Spleen (tissue), 11 donors: ENCODE results near the gene SLC6A7. TPM values are rescaled to one million over a fixed set of nuclear protein-coding genes. Genes with fewer than 3 reads are reported as not detected.
A peak's percentile ranks its signal among the peaks of the same experiment; 100 is the strongest.

Experiments used
- DNase-seq: peaks from one replicate; pipeline ENCODE4 v3.0.0-alpha.2; 2020
- H3K27ac ChIP-seq, 8 donors: fragments of 200-600 bp; sonication (generic) in 7 of 8; 1 replicate in 4 of 8; 2 replicates in 4 of 8; pipeline versions ENCODE4 v1.5.0 to v1.8.0; 2016 to 2021; ENCODE audit warnings: inconsistent platforms in 4 of 8, mild to moderate bottlenecking in 4 of 8, moderate library complexity in 1 of 8
- H3K27me3 ChIP-seq, 7 donors: fragments of 200-600 bp; sonication (generic) in 6 of 7; replicated peaks in 1 of 7; 1 replicate in 4 of 7; 2 replicates in 3 of 7; pipeline versions ENCODE4 v1.5.0 to v1.8.0; 2016 to 2021; ENCODE audit warnings: inconsistent platforms in 3 of 7, mild to moderate bottlenecking in 1 of 7
- H3K36me3 ChIP-seq, 6 donors: fragments of 200-600 bp; sonication (generic) in 5 of 6; 1 replicate in 4 of 6; 2 replicates in 2 of 6; pipeline versions ENCODE4 v1.5.0 to v1.8.0; 2016 to 2021; ENCODE audit warnings: inconsistent platforms in 2 of 6
- H3K4me1 ChIP-seq, 6 donors: fragments of 200-600 bp; sonication (generic) in 5 of 6; 1 replicate in 3 of 6; 2 replicates in 3 of 6; pipeline versions ENCODE4 v1.5.0 to v1.8.0; 2016 to 2021; ENCODE audit warnings: inconsistent platforms in 3 of 6
- H3K4me3 ChIP-seq, 8 donors: fragments of 200-600 bp; sonication (generic) in 7 of 8; 1 replicate in 4 of 8; 2 replicates in 4 of 8; pipeline versions ENCODE4 v1.5.0 to v1.8.0; 2016 to 2021; ENCODE audit warnings: inconsistent platforms in 4 of 8, mild to moderate bottlenecking in 4 of 8, moderate library complexity in 2 of 8
- H3K9me3 ChIP-seq, 8 donors: fragments of 200-600 bp; sonication (generic) in 7 of 8; 1 replicate in 4 of 8; 2 replicates in 4 of 8; pipeline versions ENCODE4 v1.5.0 to v1.8.0; 2016 to 2021; ENCODE audit warnings: inconsistent platforms in 4 of 8
- POLR2A ChIP-seq, 3 donors: fragments of 450-650 bp; IDR thresholded peaks; one replicate each; pipeline ENCODE4 v1.5.1; 2017; ENCODE audit warnings: antibody characterized with exemption in 3 of 3, mild to moderate bottlenecking in 1 of 3
- POLR2AphosphoS5 ChIP-seq, 3 donors: sonication (generic); formaldehyde crosslinking; IDR thresholded peaks; one replicate each; pipeline ENCODE4 v1.5.1; 2017; ENCODE audit warnings: antibody characterized with exemption in 3 of 3
- WGBS, 5 donors: extraction: QIAGEN DNeasy Blood & Tissue Kit in 3 of 5; methylation state at CpG; one replicate each; pipeline versions ENCODE4 v1.1.5 to v1.1.7; 2013 to 2018; 5-methylcytosine and 5-hydroxymethylcytosine counted together
- intact Hi-C: fragments of 100-400 bp; cut with DNase I; formaldehyde crosslinking; loops from one replicate; pipeline ENCODE4 v1.15.0; 2023; ENCODE audit warnings: low total_unique reads
- polyA plus RNA-seq, 3 donors: library from polyadenylated mRNA; stranded (reverse); fragments of 200-250 nt; gene quantifications; one replicate each; pipeline ENCODE4 v1.2.1, GENCODE V29; 2013
- total RNA-seq, 7 donors: library from RNA; depleted of rRNA in 3 of 7; stranded (reverse); fragments of >200 nt in 3 of 7; fragmentation: NEBNext Ultra II Directional in 4 of 7; extraction: Animal tissue kit (Norgen Biotek cat#: 25700) in 4 of 7; gene quantifications; one replicate each; pipeline versions ENCODE4 v1.1.0 to v1.2.1, GENCODE V29; 2016 to 2021
- TF ChIP-seq, protein P1 (sequence below), 11 experiments: fragments of 200-600 bp in 7 of 11; fragments of 450-650 bp in 4 of 11; sonication (generic) in 4 of 11; IDR thresholded peaks in 8 of 11; conservative IDR thresholded peaks in 3 of 11; 1 replicate in 7 of 11; 2 replicates in 4 of 11; pipeline versions ENCODE4 v1.4.0 to v1.8.0; 2016 to 2021; ENCODE audit warnings: antibody characterized with exemption in 11 of 11, inconsistent platforms in 4 of 11, mild to moderate bottlenecking in 1 of 11
- donor health status: healthy with polysubstance abuse.
- donor health status: DM: no; HTN: no; CAD: no; lungs with moderate emphysema.
- donor health status: DM: no; HTN: no; CAD: no.
- donor health status: Bipolar disorder and iron deficiency.
- donor health status: healthy.
- donor health status: DM: no; HTN: no; CAD: no.
- donor health status: DM: yes; HTN: yes; CAD: no.

Gene SLC6A7
- total and polyA plus RNA-seq, 10 donors: 0.03 to 0.10 TPM; not detected in 8

DNA sequence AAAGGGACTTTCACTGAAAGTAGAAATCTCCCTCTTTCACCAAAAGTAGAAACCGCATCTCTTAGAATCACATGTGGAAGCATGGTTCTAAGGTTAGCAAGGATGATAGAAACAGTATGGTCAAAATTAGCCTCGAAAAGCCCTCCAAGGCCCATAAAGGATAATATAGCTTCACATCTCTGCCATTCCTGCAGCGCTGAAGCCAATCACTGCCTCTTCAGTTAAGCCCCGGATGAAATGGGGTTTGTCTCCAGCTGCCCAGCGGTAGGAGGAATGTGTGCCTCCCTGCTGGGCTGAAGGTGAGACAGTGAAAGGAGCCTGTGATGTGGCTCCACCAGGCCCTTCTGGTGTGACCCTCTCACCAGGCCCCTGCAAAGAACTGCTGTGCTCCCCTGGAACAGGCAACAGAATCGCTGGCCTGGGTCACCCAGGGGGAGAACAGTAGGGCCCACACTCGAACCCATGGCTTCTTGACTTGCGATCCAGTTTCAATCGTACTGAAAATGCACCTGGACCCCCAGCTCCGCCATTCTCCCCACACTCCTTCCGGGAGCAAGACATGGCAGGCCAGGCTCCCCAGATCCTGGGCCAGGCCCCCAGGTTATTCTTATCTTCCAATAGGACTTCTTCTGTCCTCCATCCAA lies 52.5 kb downstream of the SLC6A7 start:
- TF ChIP-seq POLR2AphosphoS5 (IDR thresholded peaks at IDR 0.05): no peak
- no peak for TF ChIP-seq POLR2A (IDR thresholded peaks at IDR 0.05)
- TF ChIP-seq, protein P1, sequence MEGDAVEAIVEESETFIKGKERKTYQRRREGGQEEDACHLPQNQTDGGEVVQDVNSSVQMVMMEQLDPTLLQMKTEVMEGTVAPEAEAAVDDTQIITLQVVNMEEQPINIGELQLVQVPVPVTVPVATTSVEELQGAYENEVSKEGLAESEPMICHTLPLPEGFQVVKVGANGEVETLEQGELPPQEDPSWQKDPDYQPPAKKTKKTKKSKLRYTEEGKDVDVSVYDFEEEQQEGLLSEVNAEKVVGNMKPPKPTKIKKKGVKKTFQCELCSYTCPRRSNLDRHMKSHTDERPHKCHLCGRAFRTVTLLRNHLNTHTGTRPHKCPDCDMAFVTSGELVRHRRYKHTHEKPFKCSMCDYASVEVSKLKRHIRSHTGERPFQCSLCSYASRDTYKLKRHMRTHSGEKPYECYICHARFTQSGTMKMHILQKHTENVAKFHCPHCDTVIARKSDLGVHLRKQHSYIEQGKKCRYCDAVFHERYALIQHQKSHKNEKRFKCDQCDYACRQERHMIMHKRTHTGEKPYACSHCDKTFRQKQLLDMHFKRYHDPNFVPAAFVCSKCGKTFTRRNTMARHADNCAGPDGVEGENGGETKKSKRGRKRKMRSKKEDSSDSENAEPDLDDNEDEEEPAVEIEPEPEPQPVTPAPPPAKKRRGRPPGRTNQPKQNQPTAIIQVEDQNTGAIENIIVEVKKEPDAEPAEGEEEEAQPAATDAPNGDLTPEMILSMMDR (IDR thresholded peaks at IDR 0.05 in 8 of 11, conservative IDR thresholded peaks at IDR 0.05 in 3 of 11): no peak
- 85 to 94% (median 92%) methylated on average over 10 to 11 of the region's 11 CpGs for WGBS, 5 donors
- intact Hi-C loops: no loop called here

GRCh38 chr5:150243590-150243989 lies 53.7 kb downstream of the SLC6A7 start:
- no peak overlapping the region for H3K4me3 ChIP-seq
- peaks cover 0 to 5% (median 0%) of the 10 kb centered on the region in 7 donors for H3K27me3 ChIP-seq
- no peak for DNase-seq
- peaks cover 0 to 7% (median 2%) of the 10 kb centered on the region in 6 donors for H3K4me1 ChIP-seq
- no peaks in the 10 kb centered on the region for H3K36me3 ChIP-seq
- H3K9me3 ChIP-seq: no peaks in the 10 kb centered on the region
- WGBS, 5 donors: 69 to 96% (median 91%) methylated on average over 4 of the region's 4 CpGs
- TF ChIP-seq POLR2AphosphoS5 (IDR thresholded peaks at IDR 0.05) (no peak), POLR2A (IDR thresholded peaks at IDR 0.05) (no peak)
- TF ChIP-seq, protein P1 (IDR thresholded peaks at IDR 0.05 in 8 of 11, conservative IDR thresholded peaks at IDR 0.05 in 3 of 11): no peak
- intact Hi-C loops: no loop called here
- no peak overlapping the region for H3K27ac ChIP-seq

More for the DNA sequence above, 52.5 kb downstream of the SLC6A7 start:
- peaks cover 0 to 7% (median 2%) of the 10 kb centered on the region in 6 donors for H3K4me1 ChIP-seq
- H3K4me3 ChIP-seq: no peak overlapping the region
- no peak overlapping the region for H3K27ac ChIP-seq
- DNase-seq: no peak
- H3K36me3 ChIP-seq: no peaks in the 10 kb centered on the region
- no peaks in the 10 kb centered on the region for H3K9me3 ChIP-seq
- peaks cover 0 to 5% (median 0%) of the 10 kb centered on the region in 7 donors for H3K27me3 ChIP-seq

GRCh38 chr5:150244209-150244608 lies 54.3 kb downstream of the SLC6A7 start:
- Histone ChIP-seq H3K4me1 (peaks cover 0 to 7% (median 2%) of the 10 kb centered on the region in 6 donors), H3K27me3 (peaks cover 0 to 5% (median 0%) of the 10 kb centered on the region in 7 donors), H3K36me3 (no peaks in the 10 kb centered on the region), H3K9me3 (no peaks in the 10 kb centered on the region), H3K4me3 (no peak overlapping the region), H3K27ac (no peak overlapping the region)
- DNase-seq: no peak
- no peak for TF ChIP-seq POLR2A (IDR thresholded peaks at IDR 0.05)
- TF ChIP-seq POLR2AphosphoS5 (IDR thresholded peaks at IDR 0.05): no peak
- TF ChIP-seq, protein P1 (IDR thresholded peaks at IDR 0.05 in 8 of 11, conservative IDR thresholded peaks at IDR 0.05 in 3 of 11): no peak
- intact Hi-C loops: no loop called here
- 79 to 88% (median 82%) methylated on average over 7 of the region's 7 CpGs for WGBS, 5 donors

GRCh38 chr5:150245111-150245789 lies 55.4 kb downstream of the SLC6A7 start:
- peaks cover 0 to 5% (median 0%) of the 10 kb centered on the region in 7 donors for H3K27me3 ChIP-seq
- H3K36me3 ChIP-seq: no peaks in the 10 kb centered on the region
- no peaks in the 10 kb centered on the region for H3K9me3 ChIP-seq
- peaks cover 0 to 7% (median 2%) of the 10 kb centered on the region in 6 donors for H3K4me1 ChIP-seq
- no peak overlapping the region for H3K4me3 ChIP-seq
- WGBS, 5 donors: 66 to 82% (median 73%) methylated on average over 15 to 18 of the region's 18 CpGs
- DNase-seq: no peak
- intact Hi-C loops: no loop called here
- peak overlapping the region in 1 of 8 donors; percentile 16 for H3K27ac ChIP-seq
- peak in 2 of 3 donors; percentile 45 to 59 for TF ChIP-seq POLR2AphosphoS5 (IDR thresholded peaks at IDR 0.05)
- TF ChIP-seq, protein P1 (IDR thresholded peaks at IDR 0.05 in 8 of 11, conservative IDR thresholded peaks at IDR 0.05 in 3 of 11): no peak
